Measurements from ENCODE around the gene IRS2. TPM values are rescaled to one million over a fixed set of nuclear protein-coding genes. Genes with fewer than 3 reads are reported as not detected.

Gene IRS2
- total RNA-seq, 2 experiments from 2014 or later: 0.63 to 2.7 TPM

DNA sequence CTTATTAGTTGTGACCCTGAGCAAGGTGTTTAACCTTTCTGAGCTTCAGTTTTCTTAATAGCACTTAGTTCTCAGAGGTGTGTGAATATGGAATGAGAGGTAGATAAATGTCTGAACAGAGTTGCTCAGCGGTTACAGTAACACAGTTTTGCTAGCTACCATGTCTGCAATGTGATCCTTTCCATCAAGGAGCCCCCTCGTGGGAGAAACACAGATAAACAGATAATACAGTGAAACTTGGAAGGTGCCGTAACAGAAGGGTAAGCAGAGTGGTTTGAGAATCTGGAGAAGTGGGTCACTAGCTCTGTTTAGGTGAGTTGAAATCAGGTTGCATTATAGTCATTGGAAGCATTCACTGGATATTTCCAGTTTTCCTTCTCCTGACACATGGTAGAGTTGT, 38.9 kb downstream of the IRS2 start:
- Histone ChIP-seq H3K4me3 (ENCODE audit: low read depth, low read length, poor library complexity, severe bottlenecking) (no peak overlapping the region), H3K4me1 (ENCODE audit: insufficient read depth, low read length, poor library complexity, severe bottlenecking) (no peaks in the 10 kb centered on the region), H3K79me2 (ENCODE audit: insufficient read depth, low read depth, low read length) (no peaks in the 10 kb centered on the region), H3K27ac (ENCODE audit: low read depth, low read length, poor library complexity, severe bottlenecking) (no peak overlapping the region), H3K9me2 (ENCODE audit: insufficient read depth, low read length) (no peaks in the 10 kb centered on the region), H4K20me1 (ENCODE audit: insufficient read depth, low read length) (no peaks in the 10 kb centered on the region), H3K36me3 (ENCODE audit: insufficient read depth, low read length) (no peaks in the 10 kb centered on the region), H2AFZ (ENCODE audit: low read length) (no peak overlapping the region), H3K9me3 (ENCODE audit: low read length) (no peaks in the 10 kb centered on the region), H3K4me2 (ENCODE audit: low read length) (no peak overlapping the region)
- ChIA-PET POLR2A (no interaction called here), CTCF (ENCODE audit: unreplicated experiment) (no interaction called here)
- intact Hi-C loops (cut with micrococcal nuclease; ENCODE audit: unreplicated experiment): no loop called here
- DNase-seq (ENCODE audit: low spot score): no peak
- TF ChIP-seq, protein P1, sequence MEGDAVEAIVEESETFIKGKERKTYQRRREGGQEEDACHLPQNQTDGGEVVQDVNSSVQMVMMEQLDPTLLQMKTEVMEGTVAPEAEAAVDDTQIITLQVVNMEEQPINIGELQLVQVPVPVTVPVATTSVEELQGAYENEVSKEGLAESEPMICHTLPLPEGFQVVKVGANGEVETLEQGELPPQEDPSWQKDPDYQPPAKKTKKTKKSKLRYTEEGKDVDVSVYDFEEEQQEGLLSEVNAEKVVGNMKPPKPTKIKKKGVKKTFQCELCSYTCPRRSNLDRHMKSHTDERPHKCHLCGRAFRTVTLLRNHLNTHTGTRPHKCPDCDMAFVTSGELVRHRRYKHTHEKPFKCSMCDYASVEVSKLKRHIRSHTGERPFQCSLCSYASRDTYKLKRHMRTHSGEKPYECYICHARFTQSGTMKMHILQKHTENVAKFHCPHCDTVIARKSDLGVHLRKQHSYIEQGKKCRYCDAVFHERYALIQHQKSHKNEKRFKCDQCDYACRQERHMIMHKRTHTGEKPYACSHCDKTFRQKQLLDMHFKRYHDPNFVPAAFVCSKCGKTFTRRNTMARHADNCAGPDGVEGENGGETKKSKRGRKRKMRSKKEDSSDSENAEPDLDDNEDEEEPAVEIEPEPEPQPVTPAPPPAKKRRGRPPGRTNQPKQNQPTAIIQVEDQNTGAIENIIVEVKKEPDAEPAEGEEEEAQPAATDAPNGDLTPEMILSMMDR (conservative IDR thresholded peaks at IDR 0.05; ENCODE audit: low read length): 0 out of 2 replicates have a peak, but pooled peaks have one; percentile 17
- no peak for TF ChIP-seq EZH2phosphoT487 (IDR thresholded peaks at IDR 0.05; ENCODE audit: borderline replicate concordance, low read depth, low read length)
- BruUV-seq (replicated peaks): no TSS peak

DNA sequence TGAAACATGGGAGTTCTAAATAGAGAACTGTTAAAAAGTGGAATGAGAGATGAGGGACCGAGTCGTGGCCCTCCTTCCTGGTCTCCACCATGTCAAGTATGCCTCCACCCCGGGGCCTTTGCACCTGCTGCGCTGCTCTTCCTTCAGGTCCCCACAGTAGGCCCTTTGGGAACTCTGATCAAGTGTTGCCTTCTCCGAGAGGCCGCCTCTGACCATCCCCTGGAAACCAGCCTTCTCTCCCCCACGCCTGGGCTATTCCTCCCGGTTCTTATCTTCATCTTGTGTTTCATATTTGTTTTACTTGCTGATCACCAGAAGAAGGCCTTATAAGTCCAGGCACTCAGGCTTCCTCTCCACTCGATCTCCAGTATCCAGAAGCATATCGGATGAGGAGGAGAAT, 40.0 kb downstream of the IRS2 start:
- no TSS peak for BruUV-seq (replicated peaks)

DNA sequence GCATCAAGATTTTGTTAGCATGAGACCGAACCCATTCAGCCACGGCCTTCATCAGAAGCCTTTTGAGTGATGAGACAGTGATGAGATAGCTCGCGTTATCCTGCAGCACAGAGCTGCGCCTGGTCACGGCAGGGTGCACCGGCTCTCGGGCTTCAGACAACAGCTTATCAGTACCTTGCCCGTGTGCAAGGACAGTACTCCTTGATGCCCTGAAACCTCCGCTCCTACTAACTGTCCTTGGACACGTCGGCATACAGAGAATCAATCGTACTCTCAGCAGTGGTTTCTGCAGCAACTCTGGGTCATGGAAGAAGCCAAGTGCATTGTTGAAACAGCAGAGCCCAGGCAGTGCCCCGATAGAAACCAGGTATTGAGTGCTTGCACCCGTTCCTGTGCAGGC, 40.7 kb downstream of the IRS2 start:
- H3K79me2 ChIP-seq (ENCODE audit: insufficient read depth, low read depth, low read length): no peaks in the 10 kb centered on the region
- intact Hi-C loops (cut with micrococcal nuclease; ENCODE audit: unreplicated experiment): no loop called here
- H4K20me1 ChIP-seq (ENCODE audit: insufficient read depth, low read length): no peaks in the 10 kb centered on the region
- H3K4me2 ChIP-seq (ENCODE audit: low read length): no peak overlapping the region
- H3K9me2 ChIP-seq (ENCODE audit: insufficient read depth, low read length): no peaks in the 10 kb centered on the region
- BruUV-seq (replicated peaks): no TSS peak
- H3K4me1 ChIP-seq (ENCODE audit: insufficient read depth, low read length, poor library complexity, severe bottlenecking): no peaks in the 10 kb centered on the region
- H3K4me3 ChIP-seq (ENCODE audit: low read depth, low read length, poor library complexity, severe bottlenecking): no peak overlapping the region
- no peak overlapping the region for H2AFZ ChIP-seq (ENCODE audit: low read length)
- POLR2A ChIA-PET: no interaction called here
- H3K27ac ChIP-seq (ENCODE audit: low read depth, low read length, poor library complexity, severe bottlenecking): no peak overlapping the region
- TF ChIP-seq EZH2phosphoT487 (IDR thresholded peaks at IDR 0.05; ENCODE audit: borderline replicate concordance, low read depth, low read length): no peak
- TF ChIP-seq, protein P1 (conservative IDR thresholded peaks at IDR 0.05; ENCODE audit: low read length): no peak
- no peak for DNase-seq (ENCODE audit: low spot score)
- CTCF ChIA-PET (ENCODE audit: unreplicated experiment): no interaction called here
- no peaks in the 10 kb centered on the region for H3K9me3 ChIP-seq (ENCODE audit: low read length)
- H3K36me3 ChIP-seq (ENCODE audit: insufficient read depth, low read length): no peaks in the 10 kb centered on the region

More for the DNA sequence above, 40.0 kb downstream of the IRS2 start:
- H3K36me3 ChIP-seq (ENCODE audit: insufficient read depth, low read length): no peaks in the 10 kb centered on the region
- no peak for DNase-seq (ENCODE audit: low spot score)
- intact Hi-C loops (cut with micrococcal nuclease; ENCODE audit: unreplicated experiment): no loop called here
- H3K4me2 ChIP-seq (ENCODE audit: low read length): no peak overlapping the region
- no peaks in the 10 kb centered on the region for H3K79me2 ChIP-seq (ENCODE audit: insufficient read depth, low read depth, low read length)
- no peak for TF ChIP-seq EZH2phosphoT487 (IDR thresholded peaks at IDR 0.05; ENCODE audit: borderline replicate concordance, low read depth, low read length)
- TF ChIP-seq, protein P1 (conservative IDR thresholded peaks at IDR 0.05; ENCODE audit: low read length): no peak
- no peak overlapping the region for H3K27ac ChIP-seq (ENCODE audit: low read depth, low read length, poor library complexity, severe bottlenecking)
- CTCF ChIA-PET (ENCODE audit: unreplicated experiment): no interaction called here
- no peaks in the 10 kb centered on the region for H3K9me2 ChIP-seq (ENCODE audit: insufficient read depth, low read length)
- H3K4me3 ChIP-seq (ENCODE audit: low read depth, low read length, poor library complexity, severe bottlenecking): no peak overlapping the region
- no peaks in the 10 kb centered on the region for H4K20me1 ChIP-seq (ENCODE audit: insufficient read depth, low read length)
- no peaks in the 10 kb centered on the region for H3K4me1 ChIP-seq (ENCODE audit: insufficient read depth, low read length, poor library complexity, severe bottlenecking)
- H3K9me3 ChIP-seq (ENCODE audit: low read length): no peaks in the 10 kb centered on the region
- POLR2A ChIA-PET: interaction anchor here (0.7 kb wide), 1 partner anchor 283 kb away, joined by 3 read pairs; no protein-coding TSS in a partner anchor
- H2AFZ ChIP-seq (ENCODE audit: low read length): no peak overlapping the region

Measured in OCI-LY7 (cell line).